Placental pericyte (primary cell): ENCODE data around the gene RPS6KA6. TPM values are rescaled to one million over a fixed set of nuclear protein-coding genes. Genes with fewer than 3 reads are reported as not detected.

Source experiments
- small RNA-seq: library from RNA; depleted of rRNA; stranded (forward); fragments of <200 nt; gene quantifications from one replicate; pipeline ENCODE3, GENCODE V24; 2012; ENCODE audit warnings: low replicate concordance
- total RNA-seq: library from RNA; depleted of rRNA; stranded (reverse); fragments of >200 nt; gene quantifications from 2 replicates; pipeline ENCODE4 v1.2.3, GENCODE V29; 2012

RPS6KA6 gene
- total RNA-seq, result under 0.01 and 1.9 TPM in 2 replicates

GRCh38 chrX:84187533-84188319 is at the start of gene RPS6KA6:
Gene RPS6KA6, minus strand, starts transcription at chrX:84188199. Its CDS starts 300 bp downstream, at chrX:84187899.

Small RNAs within 50 kb of the gene (small RNA-seq; reads per million reads assigned to genes)
- not detected for gene MIR548I4
